HG02571 (cell line): ENCODE measurements around the gene RASSF10.

ENCODE experiments used
- ATAC-seq: cut with Tn5 transposase; IDR thresholded peaks from one replicate; pipeline ENCODE4 v1.9.1; 2021; ENCODE audit warnings: mild to moderate bottlenecking, moderate library complexity; ENCODE audit not compliant: unreplicated experiment

RASSF10 gene

GRCh38 chr11:13053255-13053917 lies 44.3 kb downstream of the RASSF10 start:
- no peak for ATAC-seq

GRCh38 chr11:13054278-13054677 lies 45.2 kb downstream of the RASSF10 start:
- ATAC-seq, result no peak

GRCh38 chr11:13055200-13055599 lies 46.1 kb downstream of the RASSF10 start:
- no peak for ATAC-seq

- no peak for ATAC-seq
Measured at GRCh38 chr11:13061294-13061990, 52.3 kb downstream of the RASSF10 start.
